T-cell (primary cell): ENCODE data around the gene POU2AF1. TPM values are rescaled to one million over a fixed set of nuclear protein-coding genes. Genes with fewer than 3 reads are reported as not detected.

Source experiments
- ATAC-seq, 4 experiments: fragments of 200-7000 bp in 3 of 4; fragments of 150-1000 bp in 1 of 4; cut with Tn5 transposase; replicated peaks in 1 of 4; 1 replicate in 3 of 4; 2 replicates in 1 of 4; pipeline ENCODE4 v1.10.0; 2021; ENCODE audit warnings: moderate library complexity in 3 of 4, mild to moderate bottlenecking in 2 of 4, moderate number of reproducible peaks in 1 of 4
- CTCF ChIA-PET, 2 donors: fragments of 300-600 bp; sonication (Branson Sonifier 250); formaldehyde crosslinking; loops; one replicate each; lab custom pipeline; 2022; ENCODE audit warnings: antibody characterized with exemption in 2 of 2; lab: Charles Lee
- POLR2A ChIA-PET, 2 donors: fragments of 300-600 bp; sonication (Branson Sonifier 250); formaldehyde crosslinking; loops; one replicate each; lab custom pipeline; 2022; ENCODE audit warnings: antibody characterized with exemption in 2 of 2; lab: Charles Lee
- DNase-seq, 35 experiments: peaks; one replicate each; pipeline versions ENCODE4 v3.0.0 to v3.0.0-alpha.2; 2013 to 2023
- H3K27ac ChIP-seq: one replicate; pipeline ENCODE4 v1.5.1; 2013; ENCODE audit warnings: low read length
- H3K27me3 ChIP-seq, 2 experiments: replicated peaks in 1 of 2; 1 replicate in 1 of 2; 2 replicates in 1 of 2; pipeline versions ENCODE4 v1.6.1 to v1.7.0; 2013; ENCODE audit warnings: low read length in 1 of 2, mixed read lengths in 1 of 2; ENCODE audit not compliant: control insufficient read depth in 2 of 2, insufficient read depth in 2 of 2; ENCODE audit errors: extremely low read depth in 1 of 2
- H3K36me3 ChIP-seq, 2 donors: 1 replicate in 1 of 2; 2 replicates in 1 of 2; pipeline versions ENCODE4 v1.6.1 to v1.7.0; 2013; ENCODE audit warnings: low read length in 1 of 2; ENCODE audit not compliant: control insufficient read depth in 2 of 2, insufficient read depth in 1 of 2; ENCODE audit errors: extremely low read depth in 1 of 2
- H3K4me1 ChIP-seq, 2 experiments: 1 replicate in 1 of 2; 2 replicates in 1 of 2; pipeline versions ENCODE4 v1.6.1 to v1.7.0; 2013; ENCODE audit warnings: low read length in 2 of 2, mixed read lengths in 1 of 2; ENCODE audit not compliant: insufficient read depth in 2 of 2, control insufficient read depth in 1 of 2; ENCODE audit errors: extremely low read depth in 1 of 2
- H3K4me3 ChIP-seq, 2 donors: 1 replicate in 1 of 2; 2 replicates in 1 of 2; pipeline versions ENCODE4 v1.5.1 to v1.7.0; 2013; ENCODE audit warnings: mild to moderate bottlenecking in 2 of 2, low read length in 1 of 2, moderate library complexity in 1 of 2; ENCODE audit not compliant: control insufficient read depth in 1 of 2; ENCODE audit errors: extremely low read depth in 1 of 2
- H3K9me3 ChIP-seq: 2 replicates; pipeline ENCODE4 v1.7.0; 2013
- H3K27ac Mint-ChIP-seq, 2 donors: one replicate each; pipeline ENCODE4 v1.8.0; 2020 to 2021; ENCODE audit warnings: mild to moderate bottlenecking in 2 of 2, mixed read lengths in 2 of 2
- H3K27me3 Mint-ChIP-seq, 2 donors: one replicate each; pipeline ENCODE4 v1.8.0; 2021 to 2022; ENCODE audit warnings: mixed read lengths in 2 of 2
- H3K36me3 Mint-ChIP-seq: one replicate; pipeline ENCODE4 v1.8.0; 2021; ENCODE audit warnings: mixed read lengths
- H3K4me1 Mint-ChIP-seq, 3 donors: one replicate each; pipeline ENCODE4 v1.8.0; 2020 to 2022; ENCODE audit warnings: mixed read lengths in 3 of 3, mild to moderate bottlenecking in 1 of 3
- H3K4me3 Mint-ChIP-seq, 3 donors: one replicate each; pipeline ENCODE4 v1.8.0; 2020 to 2022; ENCODE audit warnings: mild to moderate bottlenecking in 3 of 3, mixed read lengths in 3 of 3, moderate library complexity in 3 of 3
- H3K9me3 Mint-ChIP-seq, 3 donors: one replicate each; pipeline ENCODE4 v1.8.0; 2020 to 2022; ENCODE audit warnings: mixed read lengths in 3 of 3
- WGBS: methylation state at CpG from one replicate; pipeline ENCODE4 v1.1.5; 2013; ENCODE audit warnings: missing lambda C conversion rate; ENCODE audit not compliant: insufficient coverage; 5-methylcytosine and 5-hydroxymethylcytosine counted together
- total RNA-seq, 35 experiments: library from RNA in 6 of 35; stranded (reverse) in 6 of 35; fragments of 120-200 nt in 1 of 35; gene quantifications; one replicate each; pipeline versions ENCODE4 v1.2.1 to v1.2.4 and lab custom pipeline; 2013 to 2026

Gene POU2AF1
- total RNA-seq, 5 donors from 2014 or later (not counting 1 experiment from before 2014, with no cell fraction given), result 3.4 to 9.3 (median 4.3) TPM

DNA sequence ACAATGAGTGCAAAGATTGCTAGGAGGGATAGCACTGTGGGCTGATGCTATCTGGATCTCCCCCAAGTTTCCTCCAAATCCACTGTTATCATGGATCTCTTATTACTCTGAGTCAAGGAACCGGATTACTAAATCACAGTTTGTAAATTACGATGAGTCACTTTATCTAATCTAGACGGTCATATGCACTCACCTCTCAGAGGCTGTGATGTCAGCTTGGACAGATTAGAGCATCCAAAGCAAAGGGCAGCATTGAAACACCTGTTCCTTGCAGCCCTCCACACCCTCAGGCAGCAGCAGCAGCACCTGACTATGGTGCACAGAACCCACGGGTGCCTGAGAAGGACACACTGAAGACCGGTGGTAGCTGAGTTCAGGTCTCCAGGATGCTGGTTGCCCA, 14.0 kb upstream of the POU2AF1 start:
- Mint-ChIP-seq H3K4me3 (no peak overlapping the region), H3K27me3 (peaks cover 3 to 4% of the 10 kb centered on the region in 2 donors), H3K9me3 (no peaks in the 10 kb centered on the region), H3K36me3 (no peaks in the 10 kb centered on the region), H3K4me1 (peaks cover 0 to 7% (median 3%) of the 10 kb centered on the region in 3 donors), H3K27ac (no peak overlapping the region)
- ATAC-seq (no peak), DNase-seq (no peak)
- 89% methylated on average over 5 of the region's 5 CpGs for WGBS
- Histone ChIP-seq H3K27ac (no peak overlapping the region), H3K4me3 (no peak overlapping the region), H3K36me3 (no peaks in the 10 kb centered on the region), H3K9me3 (no peaks in the 10 kb centered on the region), H3K4me1 (no peaks in the 10 kb centered on the region), H3K27me3 (peaks cover 0 to 2% of the 10 kb centered on the region in 2 experiments)
- CTCF ChIA-PET, result no interaction called here
- POLR2A ChIA-PET, result no interaction called here

DNA sequence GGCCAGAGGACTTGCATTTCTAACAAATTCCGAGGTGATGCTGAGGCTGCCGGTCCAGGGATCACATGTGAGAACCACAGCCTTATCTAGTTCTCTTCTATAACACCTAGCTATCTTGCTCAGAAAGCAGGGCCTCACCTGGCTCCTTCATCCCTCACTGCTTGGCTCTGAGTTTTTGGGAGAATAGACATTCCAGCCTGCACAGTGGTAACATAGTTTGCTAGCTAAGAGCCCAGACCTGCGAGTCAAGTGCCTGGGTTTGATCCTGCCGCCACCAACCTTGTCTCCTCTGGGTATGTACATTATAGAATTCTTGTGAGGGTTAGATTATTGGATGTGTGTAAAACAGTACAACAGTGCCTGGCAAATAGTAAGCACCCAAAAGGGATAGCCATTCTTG, 13.5 kb upstream of the POU2AF1 start:
- Histone ChIP-seq H3K36me3 (no peaks in the 10 kb centered on the region), H3K27me3 (peaks cover 0 to 2% of the 10 kb centered on the region in 2 experiments), H3K27ac (no peak overlapping the region), H3K9me3 (no peaks in the 10 kb centered on the region), H3K4me3 (no peak overlapping the region), H3K4me1 (no peaks in the 10 kb centered on the region)
- peaks cover 0 to 7% (median 2%) of the 10 kb centered on the region in 3 donors for H3K4me1 Mint-ChIP-seq
- peaks cover 3 to 4% of the 10 kb centered on the region in 2 donors for H3K27me3 Mint-ChIP-seq
- ATAC-seq (no peak), DNase-seq (no peak)
- POLR2A ChIA-PET, result no interaction called here
- H3K9me3 Mint-ChIP-seq, result no peaks in the 10 kb centered on the region
- H3K27ac Mint-ChIP-seq, result no peak overlapping the region
- CTCF ChIA-PET, result no interaction called here
- H3K4me3 Mint-ChIP-seq, result no peak overlapping the region
- H3K36me3 Mint-ChIP-seq, result no peaks in the 10 kb centered on the region
- WGBS, result 100% methylated on average over 1 of the region's 4 CpGs

DNA sequence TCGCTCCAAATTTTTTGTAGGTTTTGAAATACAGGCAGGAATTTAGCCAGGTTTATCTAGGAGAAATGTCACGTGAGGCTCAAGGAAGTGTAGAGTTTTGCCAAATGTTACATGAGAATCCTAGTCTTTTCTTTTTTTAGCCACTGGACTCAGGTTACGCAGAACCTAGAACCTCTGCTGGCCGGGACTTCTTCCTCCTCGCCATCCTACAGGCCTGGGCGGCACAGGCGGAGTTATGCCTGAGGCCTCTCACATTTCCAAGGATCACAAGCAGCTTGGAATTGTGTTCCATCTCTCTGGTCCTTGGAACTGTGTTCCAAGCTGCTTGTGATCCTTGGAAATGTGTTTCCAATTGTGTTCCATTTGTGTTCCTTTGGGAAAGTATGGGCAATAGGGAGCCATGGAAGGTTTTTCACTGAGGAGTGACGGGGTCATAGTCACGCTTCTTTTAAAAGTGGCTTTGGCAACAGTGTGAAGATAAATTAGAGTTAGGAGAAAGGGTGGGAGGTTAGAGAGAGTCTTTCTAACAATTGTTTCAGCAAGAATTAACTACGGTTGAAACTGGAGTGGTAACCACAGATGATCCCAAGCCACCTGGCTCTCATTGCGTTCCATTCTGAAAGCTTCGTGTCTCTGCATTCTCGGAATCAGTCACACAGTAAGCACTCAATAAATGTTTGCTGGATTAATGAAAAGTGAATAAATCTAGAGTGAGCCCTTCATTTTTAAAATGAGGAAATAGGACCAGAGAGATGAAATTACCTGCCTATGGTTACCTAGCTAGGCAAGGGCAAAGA, 12.5 kb upstream of the POU2AF1 start:
- H3K27me3 ChIP-seq, result peaks cover 0 to 2% of the 10 kb centered on the region in 2 experiments
- Mint-ChIP-seq H3K4me1 (peaks cover 0 to 7% (median 2%) of the 10 kb centered on the region in 3 donors), H3K4me3 (no peak overlapping the region), H3K9me3 (no peaks in the 10 kb centered on the region), H3K36me3 (no peaks in the 10 kb centered on the region), H3K27me3 (peaks cover 3 to 4% of the 10 kb centered on the region in 2 donors), H3K27ac (no peak overlapping the region)
- ATAC-seq (no peak), DNase-seq (no peak)
- H3K4me3 ChIP-seq, result no peak overlapping the region
- ChIA-PET POLR2A (no interaction called here), CTCF (no interaction called here)
- H3K36me3 ChIP-seq, result no peaks in the 10 kb centered on the region
- H3K9me3 ChIP-seq, result no peaks in the 10 kb centered on the region
- WGBS, result 91% methylated on average over 9 of the region's 13 CpGs
- H3K27ac ChIP-seq, result no peak overlapping the region
- H3K4me1 ChIP-seq, result no peaks in the 10 kb centered on the region

DNA sequence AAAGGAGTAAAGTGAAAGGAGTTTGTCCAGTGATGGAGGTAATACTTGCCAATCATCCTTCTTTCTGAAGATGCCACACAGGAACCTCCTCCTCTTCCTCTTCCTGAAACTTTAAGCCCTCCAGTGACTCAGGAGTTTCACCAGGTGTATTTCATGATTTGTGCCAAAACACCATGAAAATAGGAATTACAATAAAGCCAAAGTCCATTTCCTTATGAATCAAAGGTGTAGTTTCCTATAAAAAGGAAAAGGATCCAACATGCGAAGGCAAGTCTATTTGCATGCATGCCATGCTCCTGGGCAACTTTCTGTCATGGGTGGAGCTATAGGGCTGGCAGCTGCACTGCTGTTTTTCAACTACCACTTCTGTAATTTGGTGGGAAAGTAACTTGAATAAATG, 9.8 kb upstream of the POU2AF1 start:
- no peaks in the 10 kb centered on the region for H3K4me1 ChIP-seq
- H3K27ac Mint-ChIP-seq, result no peak overlapping the region
- POLR2A ChIA-PET, result interaction anchor here in 1 of 2 donors (1.1 kb wide), 1 partner anchor 12 kb away, joined by 4 read pairs; no protein-coding TSS in a partner anchor

DNA sequence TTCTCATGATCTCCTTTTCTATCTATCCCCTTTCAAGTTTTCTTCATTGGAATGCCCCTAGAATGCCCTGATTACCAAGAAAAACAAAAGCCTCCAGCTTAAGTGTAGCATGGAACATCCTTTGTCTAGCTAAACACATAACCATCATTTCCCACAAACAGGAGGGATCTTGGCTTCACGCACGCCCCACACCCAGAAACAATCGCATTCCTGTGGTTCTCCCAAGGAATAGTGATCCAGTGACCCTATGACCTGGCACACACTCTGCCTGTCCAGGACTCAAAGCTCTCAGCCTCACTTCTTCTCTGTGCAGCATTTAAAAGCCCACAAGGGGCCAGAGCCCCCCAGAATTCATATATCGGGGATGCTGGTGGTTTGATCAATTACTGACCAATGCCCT, 9.3 kb upstream of the POU2AF1 start:
- no peak overlapping the region for H3K4me3 Mint-ChIP-seq
- peaks cover 3 to 4% of the 10 kb centered on the region in 2 donors for H3K27me3 Mint-ChIP-seq
- no peak overlapping the region for H3K4me3 ChIP-seq
- DNase-seq (no peak), ATAC-seq (no peak)
- H3K36me3 ChIP-seq, result no peaks in the 10 kb centered on the region
- H3K27ac ChIP-seq, result no peak overlapping the region
- H3K9me3 Mint-ChIP-seq, result no peaks in the 10 kb centered on the region
- H3K36me3 Mint-ChIP-seq, result no peaks in the 10 kb centered on the region
- WGBS, result 90% methylated on average over 3 of the region's 4 CpGs
- CTCF ChIA-PET, result interaction anchor here in 1 of 2 donors (0.7 kb wide), 1 partner anchor 82 kb away, joined by 3 read pairs; no protein-coding TSS in a partner anchor
- peaks cover 0 to 7% (median 2%) of the 10 kb centered on the region in 3 donors for H3K4me1 Mint-ChIP-seq
- H3K9me3 ChIP-seq, result peaks cover 2% of the 10 kb centered on the region
- no peak overlapping the region for H3K27ac Mint-ChIP-seq
- POLR2A ChIA-PET, result no interaction called here
- no peaks in the 10 kb centered on the region for H3K4me1 ChIP-seq
- no peaks in the 10 kb centered on the region for H3K27me3 ChIP-seq

More for the DNA sequence above, 9.8 kb upstream of the POU2AF1 start:
- no peak overlapping the region for H3K27ac ChIP-seq
- WGBS, result no CpG with 5 or more reads among the region's 1 CpG
- no peaks in the 10 kb centered on the region for H3K36me3 ChIP-seq
- Mint-ChIP-seq H3K36me3 (no peaks in the 10 kb centered on the region), H3K4me1 (peaks cover 0 to 7% (median 2%) of the 10 kb centered on the region in 3 donors), H3K27me3 (peaks cover 3 to 4% of the 10 kb centered on the region in 2 donors), H3K4me3 (no peak overlapping the region), H3K9me3 (no peaks in the 10 kb centered on the region)
- no peak for ATAC-seq
- no peaks in the 10 kb centered on the region for H3K27me3 ChIP-seq
- no peak for DNase-seq
- H3K4me3 ChIP-seq, result no peak overlapping the region
- CTCF ChIA-PET, result interaction anchor here in 1 of 2 donors (0.7 kb wide), 1 partner anchor 83 kb away, joined by 3 read pairs; no protein-coding TSS in a partner anchor
- H3K9me3 ChIP-seq, result peaks cover 2% of the 10 kb centered on the region

DNA sequence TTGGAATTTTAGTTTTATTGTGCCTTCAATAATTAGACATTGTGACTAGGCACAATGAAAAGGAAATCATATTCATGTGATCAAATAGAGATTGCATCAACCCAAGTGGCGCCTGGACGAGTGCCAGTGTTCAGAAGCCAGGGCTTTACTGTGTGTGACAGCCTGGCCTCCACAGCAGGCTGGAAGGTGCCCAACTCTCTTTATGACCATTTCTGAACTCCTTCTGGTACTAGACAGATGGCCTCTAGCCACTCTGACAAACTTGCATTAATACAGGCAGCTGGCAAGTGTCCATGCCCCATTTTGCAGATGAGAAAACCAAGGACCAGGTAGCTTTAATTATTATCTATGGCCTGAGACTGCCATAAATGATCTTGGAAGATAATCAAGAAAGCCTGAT, 8.3 kb upstream of the POU2AF1 start:
- H3K4me1 Mint-ChIP-seq, result peaks cover 0 to 7% (median 2%) of the 10 kb centered on the region in 3 donors
- ChIA-PET CTCF (interaction anchor here (0.6 to 0.7 kb wide), 3 partner anchors 22 to 1105 kb away, joined by 3 read pairs; no protein-coding TSS in a partner anchor), POLR2A (no interaction called here)
- no peak for ATAC-seq
- H3K27me3 Mint-ChIP-seq, result peaks cover 3 to 4% of the 10 kb centered on the region in 2 donors
- H3K4me3 ChIP-seq, result no peak overlapping the region
- no peak for DNase-seq
- no peaks in the 10 kb centered on the region for H3K36me3 Mint-ChIP-seq
- H3K4me1 ChIP-seq, result no peaks in the 10 kb centered on the region
- H3K27ac ChIP-seq, result no peak overlapping the region
- no peak overlapping the region for H3K27ac Mint-ChIP-seq
- H3K9me3 Mint-ChIP-seq, result no peaks in the 10 kb centered on the region
- WGBS, result 100% methylated on average over 2 of the region's 2 CpGs
- no peaks in the 10 kb centered on the region for H3K27me3 ChIP-seq
- H3K4me3 Mint-ChIP-seq, result no peak overlapping the region
- H3K36me3 ChIP-seq, result no peaks in the 10 kb centered on the region
- peaks cover 2% of the 10 kb centered on the region for H3K9me3 ChIP-seq
